Measurements from ENCODE around the gene KCNIP3. TPM values are rescaled to one million over a fixed set of nuclear protein-coding genes. Genes with fewer than 3 reads are reported as not detected.

Gene KCNIP3
- total and polyA plus RNA-seq, 9 of the 15 experiments (the other 6 are each of a cell fraction or from before 2014, with no cell fraction given), result 0.04 TPM; not detected in 8

DNA sequence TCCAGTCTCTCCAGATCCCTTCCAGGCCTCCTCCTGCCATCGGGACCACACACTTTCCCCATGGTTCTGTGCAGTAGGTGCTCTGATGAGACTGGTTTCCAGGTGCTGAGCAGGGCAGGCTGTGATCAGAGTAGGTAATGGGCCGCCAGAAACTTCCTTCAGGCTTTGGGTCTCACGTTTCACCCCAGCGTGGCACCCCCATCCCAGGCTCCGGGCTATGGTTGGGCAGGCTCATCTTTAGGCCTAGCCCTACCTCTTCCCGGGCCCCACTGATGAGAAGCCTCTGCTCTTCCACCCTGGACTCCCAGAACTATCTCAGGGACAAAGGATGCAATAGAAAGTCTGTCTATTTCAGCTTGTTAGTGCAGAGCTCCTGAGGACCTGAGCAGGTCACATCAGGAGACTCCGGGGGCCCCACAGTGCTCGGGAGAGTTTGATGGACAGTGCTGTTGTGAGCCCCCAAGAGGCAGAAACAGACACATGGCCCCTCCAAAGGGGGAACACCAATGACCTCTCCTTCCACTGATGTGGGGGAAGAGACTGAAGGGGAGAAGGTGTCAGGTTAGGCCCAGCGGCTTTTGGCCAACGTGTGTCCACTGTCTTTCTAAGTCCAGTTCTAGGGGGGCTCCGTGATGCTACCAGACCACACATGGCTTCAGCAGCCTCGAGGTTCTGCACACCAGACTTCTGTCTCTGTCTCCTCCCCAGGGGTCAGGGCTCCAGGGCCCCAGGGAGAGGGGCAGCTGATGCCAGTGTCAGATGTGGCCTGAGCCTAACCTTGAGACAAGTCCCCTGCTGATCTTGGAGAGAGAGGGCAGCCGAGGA lies 28.7 kb upstream of the KCNIP3 start (continued):
- TF ChIP-seq, protein P1, sequence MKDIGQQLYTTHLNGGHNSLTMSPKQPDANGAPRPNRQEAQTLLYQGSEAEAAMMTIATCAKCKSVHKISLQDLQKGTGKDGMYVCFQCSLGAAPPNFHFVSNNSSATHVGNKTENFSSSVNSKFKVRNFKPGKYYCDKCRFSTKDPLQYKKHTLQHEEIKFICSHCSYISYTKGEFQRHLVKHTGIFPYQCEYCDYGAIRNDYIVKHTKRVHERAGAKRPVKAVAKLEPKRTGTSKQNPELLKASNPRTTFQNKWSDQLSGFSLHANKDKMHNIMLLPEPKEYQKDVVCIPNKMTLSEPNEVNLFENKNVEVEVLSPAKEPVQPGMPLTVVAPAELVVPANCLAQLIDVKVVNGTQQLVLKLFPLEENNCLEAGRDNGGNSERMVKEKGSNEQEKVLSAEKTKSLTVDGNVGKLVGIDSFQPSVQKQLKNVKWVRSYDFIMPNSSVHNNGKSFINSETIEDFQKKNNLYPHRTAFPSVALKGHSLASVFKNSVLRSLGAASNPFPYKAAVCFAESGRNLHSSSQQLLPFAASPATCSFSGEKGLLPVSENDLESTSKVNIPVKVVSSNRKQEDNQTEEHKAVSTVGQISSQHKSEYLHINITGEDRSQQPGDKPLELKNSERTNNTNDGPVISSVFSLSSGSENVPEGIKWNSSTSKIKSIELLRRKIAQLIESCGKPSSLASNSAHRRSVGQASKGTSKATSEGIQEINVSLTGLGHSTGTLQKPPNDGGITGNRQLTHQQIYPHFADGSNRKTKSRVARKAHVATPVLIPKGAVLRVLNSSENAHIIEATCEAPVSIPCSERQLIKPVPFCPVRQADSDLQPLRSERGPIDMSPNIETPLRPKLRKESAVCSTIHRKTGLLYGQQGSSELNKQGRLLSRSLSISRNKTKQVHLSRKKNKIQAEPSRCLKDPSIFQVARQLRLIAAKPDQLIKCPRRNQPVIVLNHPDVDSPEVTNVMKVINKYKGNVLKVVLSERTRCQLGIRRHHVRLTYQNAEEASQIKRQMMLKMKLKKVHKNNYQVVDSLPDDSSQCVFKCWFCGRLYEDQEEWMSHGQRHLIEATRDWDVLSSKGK (CRISPR knock-in tag; IDR thresholded peaks at IDR 0.05), result no peak
- TF ChIP-seq ETS2 (tag; IDR thresholded peaks at IDR 0.05; ENCODE audit: borderline replicate concordance, poor library complexity, severe bottlenecking) (no peak), NONO (IDR thresholded peaks at IDR 0.05; ENCODE audit: low read depth in 2 of 2, low read length in 1 of 2) (no peak), KLF6 (CRISPR knock-in tag; IDR thresholded peaks at IDR 0.05; ENCODE audit: borderline replicate concordance) (no peak), SLC30A9 (CRISPR knock-in tag; IDR thresholded peaks at IDR 0.05) (no peak), RBM39 (optimal IDR thresholded peaks at IDR 0.05; ENCODE audit: low read depth, low read length) (no peak)

Measured in K562 (cell line).